ENCODE data around the gene GIPC3. TPM values are rescaled to one million over a fixed set of nuclear protein-coding genes. Genes with fewer than 3 reads are reported as not detected.

The GIPC3 gene
- total and polyA plus RNA-seq, 4 donors, result 0.23 to 0.95 (median 0.25) TPM

GRCh38 chr19:3633559-3633988, 48.3 kb downstream of the GIPC3 start:
- WGBS, result 93% methylated on average over 22 of the region's 22 CpGs
- TF ChIP-seq CTCF (IDR thresholded peaks at IDR 0.05; ENCODE audit: low read depth, low read length, missing input control) (no peak), REST (IDR thresholded peaks at IDR 0.05) (no peak), FOXA1 (IDR thresholded peaks at IDR 0.05) (no peak), HNF4G (IDR thresholded peaks at IDR 0.05) (no peak), NR2F2 (IDR thresholded peaks at IDR 0.05) (no peak), RXRA (IDR thresholded peaks at IDR 0.05) (no peak), HNF4A (conservative IDR thresholded peaks at IDR 0.05) (no peak), MAX (IDR thresholded peaks at IDR 0.05) (no peak), GABPA (IDR thresholded peaks at IDR 0.05 in 1 of 2, conservative IDR thresholded peaks at IDR 0.05 in 1 of 2) (no peak), ATF3 (IDR thresholded peaks at IDR 0.05) (no peak), TAF1 (conservative IDR thresholded peaks at IDR 0.05) (no peak), RAD21 (IDR thresholded peaks at IDR 0.05) (no peak), JUND (IDR thresholded peaks at IDR 0.05) (no peak), YY1 (IDR thresholded peaks at IDR 0.05) (no peak), FOXA2 (IDR thresholded peaks at IDR 0.05) (no peak), SP1 (IDR thresholded peaks at IDR 0.05) (no peak), EGR1 (IDR thresholded peaks at IDR 0.05; ENCODE audit: low read depth in 2 of 2) (no peak)

GRCh38 chr19:3634496-3635045, 49.3 kb downstream of the GIPC3 start:
- no peak for TF ChIP-seq ZBTB33 (IDR thresholded peaks at IDR 0.05)
- TF ChIP-seq CTCF (IDR thresholded peaks at IDR 0.05; ENCODE audit: low read depth, low read length, missing input control), result no peak
- TF ChIP-seq REST (IDR thresholded peaks at IDR 0.05), result no peak
- no peak for TF ChIP-seq GABPA (IDR thresholded peaks at IDR 0.05 in 1 of 2, conservative IDR thresholded peaks at IDR 0.05 in 1 of 2)
- Histone ChIP-seq H3K27ac (ENCODE audit: low read depth in 1 of 2, low read length in 2 of 2) (no peak overlapping the region), H3K4me3 (ENCODE audit: low read depth in 1 of 3, low read length in 3 of 3) (no peak overlapping the region), H3K4me1 (ENCODE audit: control insufficient read depth in 4 of 4, insufficient read depth in 4 of 4, low read length in 3 of 4) (no peaks in the 10 kb centered on the region), H3K36me3 (ENCODE audit: control insufficient read depth in 4 of 4, insufficient read depth in 3 of 4, low read depth in 1 of 4, low read length in 3 of 4) (peaks cover 0 to 29% (median 9%) of the 10 kb centered on the region in 4 donors), H3K9me3 (ENCODE audit: control insufficient read depth in 4 of 4, low read length in 3 of 4) (no peaks in the 10 kb centered on the region), H3K9ac (ENCODE audit: low read depth in 1 of 2, low read length in 2 of 2) (no peak overlapping the region), H3K27me3 (ENCODE audit: control insufficient read depth in 4 of 4, insufficient read depth in 4 of 4, low read length in 3 of 4) (no peaks in the 10 kb centered on the region)
- WGBS, result 96% methylated on average over 19 of the region's 19 CpGs
- no peak for DNase-seq (ENCODE audit: low spot score)

More at GRCh38 chr19:3633559-3633988, 48.3 kb downstream of the GIPC3 start:
- H3K27ac ChIP-seq (ENCODE audit: low read depth in 1 of 2, low read length in 2 of 2), result no peak overlapping the region
- peaks cover 0 to 26% (median 7%) of the 10 kb centered on the region in 4 donors for H3K36me3 ChIP-seq (ENCODE audit: control insufficient read depth in 4 of 4, insufficient read depth in 3 of 4, low read depth in 1 of 4, low read length in 3 of 4)
- no peak for DNase-seq (ENCODE audit: low spot score)
- H3K9me3 ChIP-seq (ENCODE audit: control insufficient read depth in 4 of 4, low read length in 3 of 4), result no peaks in the 10 kb centered on the region
- no peak overlapping the region for H3K4me3 ChIP-seq (ENCODE audit: low read depth in 1 of 3, low read length in 3 of 3)
- H3K9ac ChIP-seq (ENCODE audit: low read depth in 1 of 2, low read length in 2 of 2), result no peak overlapping the region
- no peaks in the 10 kb centered on the region for H3K4me1 ChIP-seq (ENCODE audit: control insufficient read depth in 4 of 4, insufficient read depth in 4 of 4, low read length in 3 of 4)
- H3K27me3 ChIP-seq (ENCODE audit: control insufficient read depth in 4 of 4, insufficient read depth in 4 of 4, low read length in 3 of 4), result no peaks in the 10 kb centered on the region
